ENCODE measurements around the gene TDRD10. TPM values are rescaled to one million over a fixed set of nuclear protein-coding genes. Genes with fewer than 3 reads are reported as not detected.

Gene TDRD10
- total RNA-seq = 1 to 10 TPM in 1 of 4 donors, under 1 TPM in 3; 0.61 to 4.2 (median 0.62) TPM

GRCh38 chr1:154502066-154502743 is at the start of gene TDRD10, which contains the start of gene SHE:
TDRD10 (plus strand) TSS chr1:154502219; CDS start chr1:154506904, 4,685 bp downstream.
SHE (minus strand) TSS chr1:154502412; CDS start chr1:154502026, 386 bp downstream.
- H3K27me3 ChIP-seq = peaks cover 34 to 68% (median 39%) of the 10 kb centered on the region in 3 donors
- intact Hi-C loops (cut with DNase I; ENCODE audit: low total_unique reads) (no loop called here), in situ Hi-C loops (cut with MboI; ENCODE audit: low sequenced_read_pairs in 4 of 4) (no loop called here)
- ATAC-seq = peak; percentile 50 to 66
- peak within 1 kb of the TSS; percentile 41 to 68 (median 54) for H3K4me3 ChIP-seq
- H3K27ac ChIP-seq = peak within 1 kb of the TSS in 3 of 4 donors; percentile 36 to 46 (median 45)
- DNase-seq = no peak
- H3K4me1 ChIP-seq = peaks cover 4 to 5% of the 10 kb centered on the region in 2 donors
- H3K36me3 ChIP-seq = no peaks in the 10 kb centered on the region
- TF ChIP-seq POLR2A (IDR thresholded peaks at IDR 0.05) (peak in 1 of 2 donors; percentile 37), CTCF (IDR thresholded peaks at IDR 0.05 in 4 of 5, conservative IDR thresholded peaks at IDR 0.05 in 1 of 5) (no peak)
- peaks cover 0 to 2% (median 0%) of the 10 kb centered on the region in 3 donors for H3K9me3 ChIP-seq

- DNase-seq = no peak
- ATAC-seq = no peak
- no peak for TF ChIP-seq CTCF (IDR thresholded peaks at IDR 0.05 in 4 of 5, conservative IDR thresholded peaks at IDR 0.05 in 1 of 5)
- TF ChIP-seq POLR2A (IDR thresholded peaks at IDR 0.05) = no peak
- intact Hi-C loops (cut with DNase I; ENCODE audit: low total_unique reads) (no loop called here), in situ Hi-C loops (cut with MboI; ENCODE audit: low sequenced_read_pairs in 4 of 4) (no loop called here)
- Histone ChIP-seq H3K4me1 (no peaks in the 10 kb centered on the region), H3K36me3 (peaks cover 0 to 96% of the 10 kb centered on the region in 2 donors), H3K4me3 (no peak overlapping the region), H3K27ac (no peak overlapping the region), H3K9me3 (no peaks in the 10 kb centered on the region), H3K27me3 (no peaks in the 10 kb centered on the region)
Observed at GRCh38 chr1:154453161-154453560, 48.9 kb upstream of the TDRD10 start.

GRCh38 chr1:154453574-154454352 is 48.3 kb upstream of the TDRD10 start:
- DNase-seq (no peak), ATAC-seq (peak in 1 of 2 donors; percentile 42)
- Histone ChIP-seq H3K27ac (peak overlapping the region in 1 of 4 donors; percentile 11), H3K27me3 (no peaks in the 10 kb centered on the region), H3K4me1 (no peaks in the 10 kb centered on the region), H3K4me3 (no peak overlapping the region), H3K9me3 (no peaks in the 10 kb centered on the region), H3K36me3 (peaks cover 0 to 96% of the 10 kb centered on the region in 2 donors)
- in situ Hi-C loops (cut with MboI; ENCODE audit: low sequenced_read_pairs in 4 of 4) (no loop called here), intact Hi-C loops (cut with DNase I; ENCODE audit: low total_unique reads) (no loop called here)
- TF ChIP-seq CTCF (IDR thresholded peaks at IDR 0.05 in 4 of 5, conservative IDR thresholded peaks at IDR 0.05 in 1 of 5) (no peak), POLR2A (IDR thresholded peaks at IDR 0.05) (no peak)

GRCh38 chr1:154454386-154455120 is 47.5 kb upstream of the TDRD10 start:
- TF ChIP-seq POLR2A (IDR thresholded peaks at IDR 0.05) = no peak
- no peak for TF ChIP-seq CTCF (IDR thresholded peaks at IDR 0.05 in 4 of 5, conservative IDR thresholded peaks at IDR 0.05 in 1 of 5)
- H3K4me3 ChIP-seq = no peak overlapping the region
- DNase-seq (no peak), ATAC-seq (no peak)
- intact Hi-C loops (cut with DNase I; ENCODE audit: low total_unique reads) = no loop called here
- in situ Hi-C loops (cut with MboI; ENCODE audit: low sequenced_read_pairs in 4 of 4) = no loop called here
- H3K4me1 ChIP-seq = no peaks in the 10 kb centered on the region
- peaks cover 0 to 98% of the 10 kb centered on the region in 2 donors for H3K36me3 ChIP-seq
- no peaks in the 10 kb centered on the region for H3K27me3 ChIP-seq
- peak overlapping the region in 1 of 4 donors; percentile 11 for H3K27ac ChIP-seq
- H3K9me3 ChIP-seq = no peaks in the 10 kb centered on the region

Measured in gastrocnemius medialis (tissue), 4 donors.